Measurements from ENCODE around the gene COL11A2. TPM values are rescaled to one million over a fixed set of nuclear protein-coding genes. Genes with fewer than 3 reads are reported as not detected.
A peak's percentile ranks its signal among the peaks of the same experiment; 100 is the strongest.

Gene COL11A2
- total and polyA plus RNA-seq, 2 of the 13 experiments (the other 11 are each of a cell fraction or from before 2014, with no cell fraction given), result 0.55 TPM

DNA sequence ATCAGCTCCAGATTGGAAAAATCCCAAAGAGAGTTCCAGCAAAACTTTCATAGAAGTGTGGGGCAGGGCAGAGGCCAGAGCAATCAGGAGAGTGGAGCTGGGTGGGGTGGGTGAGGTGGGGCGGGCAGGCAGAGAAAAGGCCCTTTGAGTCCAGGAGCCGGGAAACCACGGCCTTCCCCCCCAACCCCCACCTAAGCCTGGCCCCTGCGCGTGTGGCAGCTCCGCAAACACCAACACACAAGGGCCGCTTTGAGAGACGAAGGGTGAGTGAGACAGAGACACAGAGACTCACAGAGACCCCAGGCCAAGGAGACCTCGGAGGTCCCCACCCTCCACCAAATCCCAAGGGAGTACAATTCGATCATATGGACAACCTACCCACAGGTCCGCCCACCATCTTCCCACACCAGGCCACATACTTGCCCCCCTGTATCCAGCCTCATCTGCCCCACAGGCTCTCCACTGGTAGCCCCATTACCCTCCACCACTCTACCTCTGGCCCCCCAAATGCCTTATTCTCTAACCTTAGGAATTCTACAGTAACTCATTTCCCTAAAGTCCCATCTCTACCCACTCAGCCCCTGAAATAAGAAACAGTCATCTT is 1.7 kb downstream of the COL11A2 start (continued):
- TF ChIP-seq HNRNPLL (IDR thresholded peaks at IDR 0.05; ENCODE audit: low read depth, low read length, poor library complexity, severe bottlenecking), result peak; percentile 45
- TF ChIP-seq CHD2 (IDR thresholded peaks at IDR 0.05; ENCODE audit: low read depth, low read length), result no peak
- TF ChIP-seq, protein P1, sequence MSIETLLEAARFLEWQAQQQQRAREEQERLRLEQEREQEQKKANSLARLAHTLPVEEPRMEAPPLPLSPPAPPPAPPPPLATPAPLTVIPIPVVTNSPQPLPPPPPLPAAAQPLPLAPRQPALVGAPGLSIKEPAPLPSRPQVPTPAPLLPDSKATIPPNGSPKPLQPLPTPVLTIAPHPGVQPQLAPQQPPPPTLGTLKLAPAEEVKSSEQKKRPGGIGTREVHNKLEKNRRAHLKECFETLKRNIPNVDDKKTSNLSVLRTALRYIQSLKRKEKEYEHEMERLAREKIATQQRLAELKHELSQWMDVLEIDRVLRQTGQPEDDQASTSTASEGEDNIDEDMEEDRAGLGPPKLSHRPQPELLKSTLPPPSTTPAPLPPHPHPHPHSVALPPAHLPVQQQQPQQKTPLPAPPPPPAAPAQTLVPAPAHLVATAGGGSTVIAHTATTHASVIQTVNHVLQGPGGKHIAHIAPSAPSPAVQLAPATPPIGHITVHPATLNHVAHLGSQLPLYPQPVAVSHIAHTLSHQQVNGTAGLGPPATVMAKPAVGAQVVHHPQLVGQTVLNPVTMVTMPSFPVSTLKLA (IDR thresholded peaks at IDR 0.05), result no peak
- TF ChIP-seq, protein P2, sequence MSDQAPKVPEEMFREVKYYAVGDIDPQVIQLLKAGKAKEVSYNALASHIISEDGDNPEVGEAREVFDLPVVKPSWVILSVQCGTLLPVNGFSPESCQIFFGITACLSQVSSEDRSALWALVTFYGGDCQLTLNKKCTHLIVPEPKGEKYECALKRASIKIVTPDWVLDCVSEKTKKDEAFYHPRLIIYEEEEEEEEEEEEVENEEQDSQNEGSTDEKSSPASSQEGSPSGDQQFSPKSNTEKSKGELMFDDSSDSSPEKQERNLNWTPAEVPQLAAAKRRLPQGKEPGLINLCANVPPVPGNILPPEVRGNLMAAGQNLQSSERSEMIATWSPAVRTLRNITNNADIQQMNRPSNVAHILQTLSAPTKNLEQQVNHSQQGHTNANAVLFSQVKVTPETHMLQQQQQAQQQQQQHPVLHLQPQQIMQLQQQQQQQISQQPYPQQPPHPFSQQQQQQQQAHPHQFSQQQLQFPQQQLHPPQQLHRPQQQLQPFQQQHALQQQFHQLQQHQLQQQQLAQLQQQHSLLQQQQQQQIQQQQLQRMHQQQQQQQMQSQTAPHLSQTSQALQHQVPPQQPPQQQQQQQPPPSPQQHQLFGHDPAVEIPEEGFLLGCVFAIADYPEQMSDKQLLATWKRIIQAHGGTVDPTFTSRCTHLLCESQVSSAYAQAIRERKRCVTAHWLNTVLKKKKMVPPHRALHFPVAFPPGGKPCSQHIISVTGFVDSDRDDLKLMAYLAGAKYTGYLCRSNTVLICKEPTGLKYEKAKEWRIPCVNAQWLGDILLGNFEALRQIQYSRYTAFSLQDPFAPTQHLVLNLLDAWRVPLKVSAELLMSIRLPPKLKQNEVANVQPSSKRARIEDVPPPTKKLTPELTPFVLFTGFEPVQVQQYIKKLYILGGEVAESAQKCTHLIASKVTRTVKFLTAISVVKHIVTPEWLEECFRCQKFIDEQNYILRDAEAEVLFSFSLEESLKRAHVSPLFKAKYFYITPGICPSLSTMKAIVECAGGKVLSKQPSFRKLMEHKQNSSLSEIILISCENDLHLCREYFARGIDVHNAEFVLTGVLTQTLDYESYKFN (CRISPR knock-in tag; conservative IDR thresholded peaks at IDR 0.05), result peak; percentile 37; the same call in 1 of the 2 replicates
- peak; percentile 48 for TF ChIP-seq RBM39 (IDR thresholded peaks at IDR 0.05; ENCODE audit: low read depth, low read length, poor library complexity, severe bottlenecking)
- no peak for TF ChIP-seq SOX13 (IDR thresholded peaks at IDR 0.05)
- 0 out of 4 replicates have a peak, but pooled peaks of 1 of the 2 experiments have one; percentile 17 for TF ChIP-seq SOX13 (CRISPR knock-in tag; conservative IDR thresholded peaks at IDR 0.05 in 1 of 2, IDR thresholded peaks at IDR 0.05 in 1 of 2)
- TF ChIP-seq ZNF501 (CRISPR knock-in tag; IDR thresholded peaks at IDR 0.05), result 0 out of 2 replicates have a peak, but pooled peaks have one; percentile 15
- TF ChIP-seq TBX2 (CRISPR knock-in tag; IDR thresholded peaks at IDR 0.05; ENCODE audit: borderline replicate concordance), result peak; percentile 54; the same call in 1 of the 2 replicates
- TF ChIP-seq MTA1 (CRISPR knock-in tag; IDR thresholded peaks at IDR 0.05; ENCODE audit: borderline replicate concordance), result peak; percentile 35; the same call in 1 of the 2 replicates
- peak; percentile 37 for TF ChIP-seq SALL1 (CRISPR knock-in tag; IDR thresholded peaks at IDR 0.05)
- TF ChIP-seq HNF4G (IDR thresholded peaks at IDR 0.05; ENCODE audit: borderline replicate concordance, low read depth, low read length), result no peak
- TF ChIP-seq HNF4G (CRISPR knock-in tag; IDR thresholded peaks at IDR 0.05; ENCODE audit: borderline replicate concordance, low read depth), result no peak
- TF ChIP-seq, protein P3, sequence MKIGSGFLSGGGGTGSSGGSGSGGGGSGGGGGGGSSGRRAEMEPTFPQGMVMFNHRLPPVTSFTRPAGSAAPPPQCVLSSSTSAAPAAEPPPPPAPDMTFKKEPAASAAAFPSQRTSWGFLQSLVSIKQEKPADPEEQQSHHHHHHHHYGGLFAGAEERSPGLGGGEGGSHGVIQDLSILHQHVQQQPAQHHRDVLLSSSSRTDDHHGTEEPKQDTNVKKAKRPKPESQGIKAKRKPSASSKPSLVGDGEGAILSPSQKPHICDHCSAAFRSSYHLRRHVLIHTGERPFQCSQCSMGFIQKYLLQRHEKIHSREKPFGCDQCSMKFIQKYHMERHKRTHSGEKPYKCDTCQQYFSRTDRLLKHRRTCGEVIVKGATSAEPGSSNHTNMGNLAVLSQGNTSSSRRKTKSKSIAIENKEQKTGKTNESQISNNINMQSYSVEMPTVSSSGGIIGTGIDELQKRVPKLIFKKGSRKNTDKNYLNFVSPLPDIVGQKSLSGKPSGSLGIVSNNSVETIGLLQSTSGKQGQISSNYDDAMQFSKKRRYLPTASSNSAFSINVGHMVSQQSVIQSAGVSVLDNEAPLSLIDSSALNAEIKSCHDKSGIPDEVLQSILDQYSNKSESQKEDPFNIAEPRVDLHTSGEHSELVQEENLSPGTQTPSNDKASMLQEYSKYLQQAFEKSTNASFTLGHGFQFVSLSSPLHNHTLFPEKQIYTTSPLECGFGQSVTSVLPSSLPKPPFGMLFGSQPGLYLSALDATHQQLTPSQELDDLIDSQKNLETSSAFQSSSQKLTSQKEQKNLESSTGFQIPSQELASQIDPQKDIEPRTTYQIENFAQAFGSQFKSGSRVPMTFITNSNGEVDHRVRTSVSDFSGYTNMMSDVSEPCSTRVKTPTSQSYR (CRISPR knock-in tag; IDR thresholded peaks at IDR 0.05; ENCODE audit: borderline replicate concordance), result peak; percentile 83; the same call in 1 of the 2 replicates
- TF ChIP-seq ZIK1 (CRISPR knock-in tag; IDR thresholded peaks at IDR 0.05; ENCODE audit: borderline replicate concordance, low read depth), result no peak
- TF ChIP-seq, protein P4, sequence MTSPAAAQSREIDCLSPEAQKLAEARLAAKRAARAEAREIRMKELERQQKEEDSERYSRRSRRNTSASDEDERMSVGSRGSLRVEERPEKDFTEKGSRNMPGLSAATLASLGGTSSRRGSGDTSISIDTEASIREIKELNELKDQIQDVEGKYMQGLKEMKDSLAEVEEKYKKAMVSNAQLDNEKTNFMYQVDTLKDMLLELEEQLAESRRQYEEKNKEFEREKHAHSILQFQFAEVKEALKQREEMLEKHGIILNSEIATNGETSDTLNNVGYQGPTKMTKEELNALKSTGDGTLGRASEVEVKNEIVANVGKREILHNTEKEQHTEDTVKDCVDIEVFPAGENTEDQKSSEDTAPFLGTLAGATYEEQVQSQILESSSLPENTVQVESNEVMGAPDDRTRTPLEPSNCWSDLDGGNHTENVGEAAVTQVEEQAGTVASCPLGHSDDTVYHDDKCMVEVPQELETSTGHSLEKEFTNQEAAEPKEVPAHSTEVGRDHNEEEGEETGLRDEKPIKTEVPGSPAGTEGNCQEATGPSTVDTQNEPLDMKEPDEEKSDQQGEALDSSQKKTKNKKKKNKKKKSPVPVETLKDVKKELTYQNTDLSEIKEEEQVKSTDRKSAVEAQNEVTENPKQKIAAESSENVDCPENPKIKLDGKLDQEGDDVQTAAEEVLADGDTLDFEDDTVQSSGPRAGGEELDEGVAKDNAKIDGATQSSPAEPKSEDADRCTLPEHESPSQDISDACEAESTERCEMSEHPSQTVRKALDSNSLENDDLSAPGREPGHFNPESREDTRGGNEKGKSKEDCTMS (CRISPR knock-in tag; conservative IDR thresholded peaks at IDR 0.05), result no peak
- peak; percentile 26; the same call in 1 of the 2 replicates for TF ChIP-seq KDM2A (CRISPR knock-in tag; IDR thresholded peaks at IDR 0.05; ENCODE audit: borderline replicate concordance, low read depth)
- no peak for TF ChIP-seq MAFF (IDR thresholded peaks at IDR 0.05; ENCODE audit: low read depth, low read length)
